Thyroid gland (tissue), 4 donors: Measurements from ENCODE around the gene APBA1. TPM values are rescaled to one million over a fixed set of nuclear protein-coding genes. Genes with fewer than 3 reads are reported as not detected.

Experiments used
- DNase-seq, 2 donors: peaks; one replicate each; pipeline ENCODE4 v3.0.0-alpha.2; 2019
- H3K27ac ChIP-seq, 3 donors: fragments of 200-600 bp; sonication (generic); 1 replicate in 2 of 3; 2 replicates in 1 of 3; pipeline ENCODE4 v1.5.1; 2016 to 2019; ENCODE audit warnings: mild to moderate bottlenecking in 1 of 3, moderate library complexity in 1 of 3
- H3K27me3 ChIP-seq: fragments of 200-600 bp; sonication (generic); one replicate; pipeline ENCODE4 v1.5.1; 2019
- H3K36me3 ChIP-seq, 2 donors: fragments of 200-600 bp; sonication (generic); one replicate each; pipeline ENCODE4 v1.5.1; 2016 to 2019
- H3K4me1 ChIP-seq, 2 donors: fragments of 200-600 bp; sonication (generic); one replicate each; pipeline ENCODE4 v1.5.1; 2017 to 2019
- H3K4me3 ChIP-seq, 3 donors: fragments of 200-600 bp; sonication (generic); replicated peaks in 1 of 3; 1 replicate in 2 of 3; 2 replicates in 1 of 3; pipeline ENCODE4 v1.5.1; 2016; ENCODE audit warnings: mild to moderate bottlenecking in 1 of 3
- H3K9me3 ChIP-seq: fragments of 200-600 bp; sonication (generic); one replicate; pipeline ENCODE4 v1.5.1; 2017
- POLR2A ChIP-seq, 2 donors: fragments of 450-650 bp; IDR thresholded peaks; one replicate each; pipeline ENCODE4 v1.6.1; 2017; ENCODE audit warnings: antibody characterized with exemption in 2 of 2, mild to moderate bottlenecking in 2 of 2, moderate library complexity in 1 of 2
- WGBS, 2 donors: methylation state at CpG; one replicate each; pipeline ENCODE4 v1.1.5; 2017; 5-methylcytosine and 5-hydroxymethylcytosine counted together
- intact Hi-C: fragments of 100-400 bp; cut with DNase I; formaldehyde crosslinking; loops from one replicate; pipeline ENCODE4 v1.15.1; 2023
- total RNA-seq, 4 donors: library from RNA; depleted of rRNA; stranded (reverse); fragments of >200 nt; gene quantifications; one replicate each; pipeline ENCODE4 v1.2.3, GENCODE V29; 2016
- TF ChIP-seq, protein P1 (sequence below), 6 experiments: fragments of 200-600 bp in 3 of 6; fragments of 450-650 bp in 3 of 6; sonication (generic) in 3 of 6; IDR thresholded peaks; one replicate each; pipeline ENCODE4 v1.5.1; 2016 to 2019; ENCODE audit warnings: antibody characterized with exemption in 6 of 6, mild to moderate bottlenecking in 2 of 6, inconsistent platforms in 1 of 6, moderate library complexity in 1 of 6

APBA1 gene
- total RNA-seq, 4 donors from 2014 or later: 2.8 to 11.2 (median 3.8) TPM

DNA sequence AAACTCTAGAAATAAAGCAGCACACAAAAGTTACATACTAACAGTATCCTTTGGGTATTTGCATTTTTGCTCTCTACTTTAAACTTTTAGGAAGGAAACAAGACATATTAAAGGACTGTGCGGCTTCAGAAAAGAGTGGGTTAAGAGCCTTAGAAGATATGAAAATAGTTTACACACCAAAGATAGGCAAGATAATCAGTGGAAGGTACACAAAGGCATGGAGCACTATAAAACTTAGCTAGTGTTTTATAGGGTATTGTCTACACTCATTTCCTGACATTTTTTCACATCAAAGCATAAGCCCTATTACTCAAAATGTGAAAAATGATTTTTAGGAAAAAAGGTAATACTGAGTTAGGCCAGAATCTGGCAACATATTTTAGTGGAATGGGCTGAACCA, 43.7 kb upstream of the APBA1 start:
- 96 to 98% methylated on average over 1 of the region's 1 CpG for WGBS, 2 donors
- Histone ChIP-seq H3K4me3 (no peak overlapping the region), H3K36me3 (peaks cover 7% of the 10 kb centered on the region in 2 donors), H3K4me1 (no peaks in the 10 kb centered on the region), H3K27ac (no peak overlapping the region), H3K9me3 (no peaks in the 10 kb centered on the region), H3K27me3 (no peaks in the 10 kb centered on the region)
- TF ChIP-seq, protein P1, sequence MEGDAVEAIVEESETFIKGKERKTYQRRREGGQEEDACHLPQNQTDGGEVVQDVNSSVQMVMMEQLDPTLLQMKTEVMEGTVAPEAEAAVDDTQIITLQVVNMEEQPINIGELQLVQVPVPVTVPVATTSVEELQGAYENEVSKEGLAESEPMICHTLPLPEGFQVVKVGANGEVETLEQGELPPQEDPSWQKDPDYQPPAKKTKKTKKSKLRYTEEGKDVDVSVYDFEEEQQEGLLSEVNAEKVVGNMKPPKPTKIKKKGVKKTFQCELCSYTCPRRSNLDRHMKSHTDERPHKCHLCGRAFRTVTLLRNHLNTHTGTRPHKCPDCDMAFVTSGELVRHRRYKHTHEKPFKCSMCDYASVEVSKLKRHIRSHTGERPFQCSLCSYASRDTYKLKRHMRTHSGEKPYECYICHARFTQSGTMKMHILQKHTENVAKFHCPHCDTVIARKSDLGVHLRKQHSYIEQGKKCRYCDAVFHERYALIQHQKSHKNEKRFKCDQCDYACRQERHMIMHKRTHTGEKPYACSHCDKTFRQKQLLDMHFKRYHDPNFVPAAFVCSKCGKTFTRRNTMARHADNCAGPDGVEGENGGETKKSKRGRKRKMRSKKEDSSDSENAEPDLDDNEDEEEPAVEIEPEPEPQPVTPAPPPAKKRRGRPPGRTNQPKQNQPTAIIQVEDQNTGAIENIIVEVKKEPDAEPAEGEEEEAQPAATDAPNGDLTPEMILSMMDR (IDR thresholded peaks at IDR 0.05): no peak
- no peak for TF ChIP-seq POLR2A (IDR thresholded peaks at IDR 0.05)
- intact Hi-C loops: no loop called here
- DNase-seq: no peak

GRCh38 chr9:69715096-69715495, 42.9 kb upstream of the APBA1 start:
- Histone ChIP-seq H3K4me1 (no peaks in the 10 kb centered on the region), H3K27ac (no peak overlapping the region), H3K36me3 (peaks cover 7% of the 10 kb centered on the region in 2 donors), H3K4me3 (no peak overlapping the region), H3K9me3 (no peaks in the 10 kb centered on the region), H3K27me3 (no peaks in the 10 kb centered on the region)
- no peak for DNase-seq
- intact Hi-C loops: no loop called here
- TF ChIP-seq POLR2A (IDR thresholded peaks at IDR 0.05): no peak
- TF ChIP-seq, protein P1 (IDR thresholded peaks at IDR 0.05): no peak
- 96 to 98% methylated on average over 3 of the region's 3 CpGs for WGBS, 2 donors

DNA sequence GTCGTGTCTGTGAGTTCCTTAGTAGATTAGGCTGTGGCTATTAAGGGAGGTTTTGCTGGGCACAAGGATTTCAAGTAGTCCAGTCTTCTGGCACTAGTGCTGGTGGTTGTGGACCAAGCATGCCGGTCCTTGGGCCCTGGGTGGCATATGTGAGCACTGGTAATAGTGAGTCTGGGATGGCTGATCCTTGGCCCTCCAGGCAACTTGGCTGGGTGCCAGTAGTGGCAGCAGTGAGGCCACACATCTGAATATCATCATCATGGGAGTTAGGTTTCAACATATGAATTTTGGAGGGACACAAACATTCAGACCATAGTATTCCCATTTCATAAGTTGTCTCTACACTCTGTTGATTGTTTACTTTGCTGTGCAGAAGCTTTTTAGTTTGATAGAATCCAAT, 25.3 kb upstream of the APBA1 start:
- WGBS, 2 donors: 79 to 91% methylated on average over 2 of the region's 2 CpGs
- TF ChIP-seq POLR2A (IDR thresholded peaks at IDR 0.05): no peak
- TF ChIP-seq, protein P1 (IDR thresholded peaks at IDR 0.05): no peak
- Histone ChIP-seq H3K27me3 (no peaks in the 10 kb centered on the region), H3K4me3 (no peak overlapping the region), H3K9me3 (no peaks in the 10 kb centered on the region), H3K27ac (no peak overlapping the region), H3K4me1 (no peaks in the 10 kb centered on the region), H3K36me3 (no peaks in the 10 kb centered on the region)
- intact Hi-C loops: no loop called here
- DNase-seq: no peak

DNA sequence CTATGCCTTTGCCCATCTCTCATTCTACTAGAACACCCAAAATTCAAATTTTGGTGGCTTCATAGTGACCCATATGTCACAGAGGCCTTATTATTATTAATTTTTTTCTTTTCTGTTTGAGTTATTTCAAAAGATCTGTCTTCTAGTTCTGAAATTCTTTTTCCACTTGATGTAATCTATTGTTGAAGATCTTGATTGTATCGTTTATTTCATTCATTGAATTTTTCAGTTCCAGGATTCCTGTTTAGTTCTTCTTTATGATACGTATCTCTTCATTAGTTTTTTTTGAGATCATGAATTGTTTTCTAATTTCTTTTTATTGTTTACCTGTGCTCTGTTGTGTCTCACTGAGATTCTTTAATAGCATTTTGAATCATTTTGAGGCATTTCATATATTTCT, 24.6 kb upstream of the APBA1 start:
- no peak overlapping the region for H3K27ac ChIP-seq
- no peaks in the 10 kb centered on the region for H3K9me3 ChIP-seq
- intact Hi-C loops: no loop called here
- TF ChIP-seq POLR2A (IDR thresholded peaks at IDR 0.05): no peak
- TF ChIP-seq, protein P1 (IDR thresholded peaks at IDR 0.05): no peak
- H3K4me3 ChIP-seq: no peak overlapping the region
- DNase-seq: no peak
- 94 to 96% methylated on average over 2 of the region's 2 CpGs for WGBS, 2 donors
- H3K36me3 ChIP-seq: no peaks in the 10 kb centered on the region
- no peaks in the 10 kb centered on the region for H3K27me3 ChIP-seq
- no peaks in the 10 kb centered on the region for H3K4me1 ChIP-seq

- no peak overlapping the region for H3K4me3 ChIP-seq
- WGBS, 2 donors: 69 to 78% methylated on average over 2 of the region's 2 CpGs
- TF ChIP-seq POLR2A (IDR thresholded peaks at IDR 0.05): no peak
- TF ChIP-seq, protein P1 (IDR thresholded peaks at IDR 0.05): no peak
- H3K27ac ChIP-seq: no peak overlapping the region
- H3K9me3 ChIP-seq: no peaks in the 10 kb centered on the region
- H3K36me3 ChIP-seq: no peaks in the 10 kb centered on the region
- H3K4me1 ChIP-seq: no peaks in the 10 kb centered on the region
- intact Hi-C loops: no loop called here
- DNase-seq: no peak
- no peaks in the 10 kb centered on the region for H3K27me3 ChIP-seq
Measured at GRCh38 chr9:69689991-69690538, 17.9 kb upstream of the APBA1 start.
